Activated naive CD8-positive, alpha-beta T cell treated with anti-CD3 and anti-CD28 coated beads, Interleukin-2, amount 50 U/mL, for 16 hours (primary cell): Measurements from ENCODE around the gene PLCB4.

ENCODE experiments used
- DNase-seq: peaks from one replicate; pipeline ENCODE4 v3.0.0-alpha.2; 2020; ENCODE audit warnings: low read depth, low spot score

Gene PLCB4

GRCh38 chr20:9493803-9494202, 424.9 kb downstream of the PLCB4 start:
- DNase-seq, result no peak

GRCh38 chr20:9495701-9496100, 426.8 kb downstream of the PLCB4 start:
- no peak for DNase-seq

DNA sequence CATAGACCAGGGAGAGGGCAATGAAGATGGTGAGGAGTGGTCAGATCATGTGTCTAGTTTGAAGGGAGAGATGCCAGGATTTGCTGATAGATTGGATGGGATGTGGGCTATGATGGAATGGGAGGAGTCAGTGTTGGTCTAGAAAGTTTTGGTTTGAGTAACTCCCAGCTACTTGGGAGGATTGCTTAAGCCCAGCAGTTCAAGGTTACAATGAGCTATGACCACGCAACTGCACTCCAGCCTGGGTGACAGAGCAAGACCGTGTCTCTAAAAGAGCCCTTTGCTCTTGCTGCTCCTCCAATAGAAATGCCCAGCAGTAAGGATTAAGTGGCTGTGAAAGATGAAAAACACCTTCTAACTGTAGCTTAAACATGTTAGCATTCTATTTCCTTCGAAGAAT, 427.3 kb downstream of the PLCB4 start:
- DNase-seq, result no peak

DNA sequence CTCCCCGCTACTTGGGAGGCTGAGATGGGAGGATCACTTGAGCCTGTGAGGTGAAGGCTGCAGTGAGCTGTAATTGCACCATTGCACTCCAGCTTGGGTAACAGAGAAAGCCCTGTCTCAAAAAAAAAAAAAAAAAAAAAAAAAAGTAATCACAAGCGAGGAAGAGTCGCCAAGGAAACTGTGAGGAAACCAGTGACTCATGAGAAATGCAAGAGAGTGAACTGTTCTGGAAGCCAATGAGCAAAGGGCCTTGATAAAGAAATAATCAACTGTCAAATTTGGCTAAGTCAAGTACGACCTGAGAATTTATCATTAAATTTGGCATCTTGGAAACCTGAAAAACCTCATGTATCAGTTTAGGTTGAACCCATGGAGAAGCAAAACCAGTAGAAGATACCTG, 429.4 kb downstream of the PLCB4 start:
- no peak for DNase-seq

- DNase-seq, result no peak
These were observed 430.4 kb downstream of the PLCB4 start for GRCh38 chr20:9499126-9499899.

DNA sequence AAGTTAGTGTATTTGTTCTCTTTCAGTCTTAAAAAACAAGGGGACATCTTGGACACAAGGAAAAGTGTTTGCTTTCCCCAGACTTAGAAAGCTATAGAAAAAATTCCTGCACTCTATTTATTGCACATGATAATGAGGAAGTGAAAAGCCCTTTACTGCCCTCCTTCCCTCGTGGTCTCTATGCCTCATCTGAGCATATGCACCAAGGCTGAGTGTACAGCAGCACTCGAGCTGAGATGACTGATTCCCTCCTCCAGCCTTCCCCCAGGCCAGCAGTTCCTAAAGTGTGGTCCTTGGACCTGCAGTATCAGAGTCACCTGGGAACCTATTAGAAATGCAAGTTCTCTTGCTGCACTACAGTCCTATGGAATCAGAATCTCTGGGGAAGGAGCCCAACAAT, 431.2 kb downstream of the PLCB4 start:
- no peak for DNase-seq

- no peak for DNase-seq
These were observed 432.6 kb downstream of the PLCB4 start for GRCh38 chr20:9501473-9501872.

GRCh38 chr20:9503526-9504245, 434.8 kb downstream of the PLCB4 start:
- no peak for DNase-seq

DNA sequence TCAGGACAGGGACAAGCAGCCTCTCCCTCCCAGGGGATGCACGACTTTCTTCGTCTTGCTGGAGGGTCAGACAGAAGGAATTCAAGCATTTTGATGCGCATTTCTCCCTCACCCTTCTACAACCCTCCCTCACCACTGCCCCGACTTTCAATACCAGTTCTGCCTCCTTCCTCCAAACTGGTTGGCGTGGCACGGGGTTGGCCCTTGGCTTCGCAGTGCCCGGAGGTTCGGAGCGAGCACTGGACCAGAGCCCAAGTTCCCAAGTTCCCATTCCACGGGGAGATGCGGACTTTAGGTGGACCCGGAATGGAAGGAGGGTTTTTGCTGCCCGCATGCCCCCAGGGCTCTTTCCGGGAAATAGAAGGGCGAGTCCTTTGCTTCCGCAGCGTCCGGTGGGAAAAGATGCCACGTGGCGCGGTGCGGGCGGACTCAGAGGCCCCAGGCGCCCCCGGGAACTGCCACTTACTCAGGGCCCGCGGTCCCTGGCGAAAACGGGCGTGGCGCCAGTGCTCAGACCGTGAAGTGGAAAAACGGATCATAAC, 437.5 kb downstream of the PLCB4 start:
- no peak for DNase-seq

GRCh38 chr20:9506964-9507369, 438.1 kb downstream of the PLCB4 start:
- no peak for DNase-seq

DNA sequence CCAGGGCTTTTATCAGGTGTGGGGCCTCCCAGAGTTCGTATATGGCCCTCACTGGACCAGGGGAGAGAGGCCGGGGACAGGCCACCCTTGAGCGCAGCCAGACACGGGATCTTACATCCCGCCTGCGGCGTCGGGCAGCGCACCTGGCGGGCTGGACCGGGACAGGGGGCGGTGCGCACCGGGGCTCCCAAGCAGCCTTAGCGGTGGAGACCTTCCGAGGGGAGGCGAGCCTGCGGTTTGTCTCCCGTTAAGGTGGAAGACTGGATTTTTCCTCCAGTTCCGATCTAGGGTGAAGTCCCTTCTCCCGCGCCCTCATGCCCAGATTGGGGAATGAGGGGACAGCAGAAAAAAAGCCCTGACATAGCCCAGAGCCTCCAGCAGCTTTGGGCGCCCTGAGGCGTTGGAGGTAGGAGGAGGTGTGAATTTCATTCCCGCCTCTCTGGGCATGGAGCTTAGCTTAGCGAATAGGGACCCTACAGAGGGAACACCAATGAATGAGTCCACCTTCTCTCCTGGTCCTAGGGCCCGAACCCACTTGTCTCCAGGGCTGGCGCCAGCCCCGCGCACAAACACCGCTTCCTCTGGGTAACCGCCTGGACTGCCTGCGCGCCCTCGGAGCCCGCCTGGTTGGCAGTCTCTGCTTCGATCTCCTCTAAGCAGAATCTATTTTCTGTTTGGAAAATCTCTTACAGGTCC, 438.8 kb downstream of the PLCB4 start:
- no peak for DNase-seq

GRCh38 chr20:9508240-9508661, 439.4 kb downstream of the PLCB4 start:
- DNase-seq, result no peak

GRCh38 chr20:9508696-9509178, 439.9 kb downstream of the PLCB4 start:
- no peak for DNase-seq

DNA sequence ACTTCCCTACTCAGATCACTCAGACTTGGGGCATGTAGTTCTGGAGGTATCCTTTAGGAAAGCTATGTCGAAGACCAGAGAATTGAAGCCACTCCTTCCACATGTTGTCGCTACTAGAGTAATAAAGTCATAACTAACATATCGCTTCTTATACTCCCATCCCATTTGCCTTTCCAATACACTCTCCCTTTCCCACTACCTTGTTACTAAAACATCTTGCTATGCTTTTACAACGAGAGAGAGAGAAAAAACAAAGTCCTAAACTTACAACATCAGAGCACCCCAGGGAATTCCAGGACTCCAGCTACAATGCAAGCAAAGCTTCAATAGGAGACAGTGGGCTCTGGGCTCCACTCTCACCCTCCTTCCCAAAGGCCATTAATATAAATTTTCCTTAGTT, 440.4 kb downstream of the PLCB4 start:
- no peak for DNase-seq

- DNase-seq, result no peak
These were observed 442.0 kb downstream of the PLCB4 start for GRCh38 chr20:9510911-9511310.

GRCh38 chr20:9514072-9514460, 445.2 kb downstream of the PLCB4 start:
- DNase-seq, result no peak

DNA sequence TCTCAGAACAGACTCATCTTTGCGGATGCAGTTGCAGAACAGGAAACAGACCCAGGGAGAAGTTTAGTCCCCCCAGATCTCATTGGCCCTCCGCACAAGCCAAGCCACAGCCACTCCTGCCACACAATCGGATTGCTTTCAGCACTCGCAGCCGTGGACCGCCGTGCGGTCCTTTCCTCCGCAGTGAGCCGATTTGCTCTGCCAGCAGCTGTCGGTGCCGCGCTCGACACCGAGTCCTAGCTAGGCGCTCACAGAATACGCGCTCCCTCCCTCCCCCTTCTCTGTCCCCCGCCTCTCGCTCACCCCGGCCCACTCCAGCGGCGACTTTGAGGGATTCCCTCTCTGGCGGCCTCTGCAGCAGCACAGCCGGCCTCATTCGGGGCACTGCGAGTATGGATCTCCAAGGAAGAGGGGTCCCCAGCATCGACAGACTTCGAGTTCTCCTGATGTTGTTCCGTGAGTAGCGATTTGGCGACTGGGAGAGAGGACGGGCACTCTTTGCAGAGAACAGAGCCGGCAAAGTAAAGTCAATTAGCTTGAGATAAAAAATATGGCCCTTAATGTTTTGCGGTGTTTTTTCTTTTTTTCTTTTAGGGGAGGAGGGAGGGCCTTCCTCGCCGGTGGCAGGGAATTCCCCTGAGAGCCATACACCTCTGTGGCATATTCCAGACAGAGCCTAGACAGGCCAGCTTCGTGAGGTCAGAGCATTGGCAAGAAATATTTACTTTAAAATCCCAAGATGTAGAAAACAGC, 445.8 kb downstream of the PLCB4 start, which contains the start of gene LAMP5:
TSS of gene LAMP5 (plus strand) at position 130 of the 753 bp plus-strand sequence. CDS start at position 393, 263 bp downstream.
- DNase-seq, result no peak

DNA sequence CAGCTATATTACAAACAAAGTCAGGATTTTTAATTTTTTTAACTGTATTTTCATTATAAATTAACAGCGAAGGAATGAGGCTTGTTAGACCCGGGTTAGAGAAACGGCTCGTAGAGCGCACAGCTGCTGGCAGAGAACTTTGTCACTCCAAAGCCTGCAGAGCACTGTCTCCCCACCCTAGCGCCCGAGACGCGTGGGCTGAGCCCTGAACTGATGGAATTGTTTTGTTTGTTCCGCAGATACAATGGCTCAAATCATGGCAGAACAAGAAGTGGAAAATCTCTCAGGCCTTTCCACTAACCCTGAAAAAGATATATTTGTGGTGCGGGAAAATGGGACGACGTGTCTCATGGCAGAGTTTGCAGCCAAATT, 446.3 kb downstream of the PLCB4 start:
- no peak for DNase-seq

- DNase-seq, result no peak
These were observed 446.9 kb downstream of the PLCB4 start for GRCh38 chr20:9515741-9516233.

GRCh38 chr20:9516234-9516871, 447.5 kb downstream of the PLCB4 start:
- no peak for DNase-seq
